ENCODE data around the gene SCAF11. TPM values are rescaled to one million over a fixed set of nuclear protein-coding genes. Genes with fewer than 3 reads are reported as not detected.

Gene SCAF11
- total RNA-seq, 2 experiments from 2014 or later: 134 to 140 TPM

GRCh38 chr12:45991284-45992249 lies 1.2 kb upstream of the SCAF11 start:
- Mint-ChIP-seq H3K27ac (peak overlapping the region; percentile 98), H3K27me3 (no peaks in the 10 kb centered on the region), H3K9me3 (no peaks in the 10 kb centered on the region), H3K4me1 (peaks cover 29% of the 10 kb centered on the region), H3K4me3 (peak overlapping the region; percentile 91), H3K36me3 (ENCODE audit: low read depth) (peaks cover 18% of the 10 kb centered on the region)
- POLR2A ChIA-PET: no interaction called here
- CTCF ChIA-PET: interaction anchor here (0.6 to 1.9 kb wide), 16 partner anchors 9 to 1210 kb away, joined by 3 to 13 read pairs (median 4); partner anchors contain the start of gene ARID2
- DNase-seq: peak; percentile 76

- Mint-ChIP-seq H3K27me3 (no peaks in the 10 kb centered on the region), H3K36me3 (ENCODE audit: low read depth) (peaks cover 35% of the 10 kb centered on the region), H3K4me1 (peaks cover 46% of the 10 kb centered on the region), H3K9me3 (peaks cover 6% of the 10 kb centered on the region), H3K4me3 (peak overlapping the region; percentile 91), H3K27ac (peak overlapping the region; percentile 98)
- ChIA-PET CTCF (interaction anchor here (0.5 to 1.4 kb wide), 8 partner anchors 8 to 689 kb away, joined by 3 to 8 read pairs (median 4); no protein-coding TSS in a partner anchor), POLR2A (interaction anchor here (0.6 kb wide), 1 partner anchor 65 kb away, joined by 3 read pairs; no protein-coding TSS in a partner anchor)
- peak; percentile 71 for DNase-seq
These were observed 480 bp downstream of the SCAF11 start for GRCh38 chr12:45989721-45990467.

- H3K36me3 Mint-ChIP-seq (ENCODE audit: low read depth): peaks cover 41% of the 10 kb centered on the region
These were observed 1.1 kb downstream of the SCAF11 start for GRCh38 chr12:45989287-45989686.

GRCh38 chr12:45988264-45988663 lies 2.1 kb downstream of the SCAF11 start:
- ChIA-PET CTCF (no interaction called here), POLR2A (no interaction called here)
- DNase-seq: no peak
- Mint-ChIP-seq H3K27me3 (no peaks in the 10 kb centered on the region), H3K36me3 (ENCODE audit: low read depth) (peaks cover 45% of the 10 kb centered on the region), H3K27ac (peak overlapping the region; percentile 25), H3K9me3 (peaks cover 6% of the 10 kb centered on the region), H3K4me1 (peaks cover 58% of the 10 kb centered on the region), H3K4me3 (peak overlapping the region; percentile 91)

More at GRCh38 chr12:45989287-45989686, 1.1 kb downstream of the SCAF11 start:
- no peak for DNase-seq
- Mint-ChIP-seq H3K27me3 (no peaks in the 10 kb centered on the region), H3K4me3 (peak overlapping the region; percentile 91), H3K4me1 (peaks cover 51% of the 10 kb centered on the region), H3K9me3 (peaks cover 6% of the 10 kb centered on the region), H3K27ac (peak overlapping the region; percentile 98)
- ChIA-PET POLR2A (no interaction called here), CTCF (interaction anchor here (0.5 to 1.4 kb wide), 3 partner anchors 17 to 259 kb away, joined by 3 to 5 read pairs (median 4); no protein-coding TSS in a partner anchor)

GRCh38 chr12:45987340-45987727 lies 3.0 kb downstream of the SCAF11 start:
- no peaks in the 10 kb centered on the region for H3K27me3 Mint-ChIP-seq
- ChIA-PET CTCF (no interaction called here), POLR2A (no interaction called here)
- H3K4me1 Mint-ChIP-seq: peaks cover 64% of the 10 kb centered on the region
- peaks cover 53% of the 10 kb centered on the region for H3K36me3 Mint-ChIP-seq (ENCODE audit: low read depth)
- no peak overlapping the region for H3K27ac Mint-ChIP-seq
- peaks cover 6% of the 10 kb centered on the region for H3K9me3 Mint-ChIP-seq
- DNase-seq: no peak
- peak overlapping the region; percentile 91 for H3K4me3 Mint-ChIP-seq

- POLR2A ChIA-PET: interaction anchor here (0.7 kb wide), 1 partner anchor 261 kb away, joined by 3 read pairs; no protein-coding TSS in a partner anchor
- Mint-ChIP-seq H3K4me1 (peaks cover 65% of the 10 kb centered on the region), H3K36me3 (ENCODE audit: low read depth) (peaks cover 53% of the 10 kb centered on the region), H3K4me3 (peak overlapping the region; percentile 91), H3K27ac (no peak overlapping the region), H3K27me3 (no peaks in the 10 kb centered on the region), H3K9me3 (peaks cover 6% of the 10 kb centered on the region)
- no peak for DNase-seq
- CTCF ChIA-PET: interaction anchor here (1.5 kb wide), 1 partner anchor 12 kb away, joined by 5 read pairs; no protein-coding TSS in a partner anchor
These were observed 3.6 kb downstream of the SCAF11 start for GRCh38 chr12:45986641-45987339.

- Mint-ChIP-seq H3K27me3 (no peaks in the 10 kb centered on the region), H3K4me1 (peaks cover 83% of the 10 kb centered on the region), H3K4me3 (no peak overlapping the region), H3K9me3 (peaks cover 6% of the 10 kb centered on the region), H3K36me3 (ENCODE audit: low read depth) (peaks cover 48% of the 10 kb centered on the region), H3K27ac (no peak overlapping the region)
- POLR2A ChIA-PET: no interaction called here
- no peak for DNase-seq
- CTCF ChIA-PET: interaction anchor here (1.4 to 1.9 kb wide), 2 partner anchors 10 kb away, joined by 5 to 8 read pairs; partner anchors contain the start of gene SCAF11
These were observed 9.1 kb downstream of the SCAF11 start for GRCh38 chr12:45981075-45981837.

- ChIA-PET POLR2A (no interaction called here), CTCF (interaction anchor here (1.1 kb wide), 1 partner anchor 17 kb away, joined by 3 read pairs; no protein-coding TSS in a partner anchor)
- Mint-ChIP-seq H3K4me1 (peaks cover 77% of the 10 kb centered on the region), H3K27me3 (no peaks in the 10 kb centered on the region), H3K36me3 (ENCODE audit: low read depth) (peaks cover 45% of the 10 kb centered on the region), H3K4me3 (no peak overlapping the region), H3K27ac (no peak overlapping the region), H3K9me3 (peaks cover 3% of the 10 kb centered on the region)
- DNase-seq: no peak
These were observed 9.8 kb downstream of the SCAF11 start for GRCh38 chr12:45980540-45980939.

- H3K9me3 Mint-ChIP-seq: peaks cover 5% of the 10 kb centered on the region
- H3K4me3 Mint-ChIP-seq: no peak overlapping the region
- ChIA-PET CTCF (no interaction called here), POLR2A (no interaction called here)
- no peak for DNase-seq
- H3K27ac Mint-ChIP-seq: no peak overlapping the region
- H3K27me3 Mint-ChIP-seq: no peaks in the 10 kb centered on the region
- peaks cover 73% of the 10 kb centered on the region for H3K4me1 Mint-ChIP-seq
- H3K36me3 Mint-ChIP-seq (ENCODE audit: low read depth): peaks cover 47% of the 10 kb centered on the region
These were observed 12.3 kb downstream of the SCAF11 start for GRCh38 chr12:45978108-45978507.

GRCh38 chr12:45977620-45978019 lies 12.8 kb downstream of the SCAF11 start:
- Mint-ChIP-seq H3K4me3 (no peak overlapping the region), H3K4me1 (peaks cover 70% of the 10 kb centered on the region), H3K36me3 (ENCODE audit: low read depth) (peaks cover 45% of the 10 kb centered on the region), H3K27me3 (no peaks in the 10 kb centered on the region), H3K27ac (no peak overlapping the region), H3K9me3 (peaks cover 8% of the 10 kb centered on the region)
- no peak for DNase-seq
- POLR2A ChIA-PET: no interaction called here
- CTCF ChIA-PET: no interaction called here

- POLR2A ChIA-PET: no interaction called here
- H3K9me3 Mint-ChIP-seq: peaks cover 8% of the 10 kb centered on the region
- peaks cover 58% of the 10 kb centered on the region for H3K36me3 Mint-ChIP-seq (ENCODE audit: low read depth)
- no peak overlapping the region for H3K4me3 Mint-ChIP-seq
- CTCF ChIA-PET: interaction anchor here (0.9 to 1.9 kb wide), 2 partner anchors 10 to 17 kb away, joined by 3 to 5 read pairs; no protein-coding TSS in a partner anchor
- no peak for DNase-seq
- H3K4me1 Mint-ChIP-seq: peaks cover 64% of the 10 kb centered on the region
- H3K27me3 Mint-ChIP-seq: no peaks in the 10 kb centered on the region
- H3K27ac Mint-ChIP-seq: no peak overlapping the region
These were observed 14.9 kb downstream of the SCAF11 start for GRCh38 chr12:45975506-45975905.

All from activated CD4-positive, alpha-beta T cell treated with anti-CD3 and anti-CD28 coated beads, Interleukin-2, amount 10 ng/mL, durations not matched to agents 7 days and 5 days (primary cell).